ENCODE measurements around the gene FADS1. TPM values are rescaled to one million over a fixed set of nuclear protein-coding genes. Genes with fewer than 3 reads are reported as not detected.

Gene FADS1
- total RNA-seq, 1 experiment from 2014 or later = 61.5 TPM

- Histone ChIP-seq H3K36me3 (no peaks in the 10 kb centered on the region), H3K4me3 (no peak overlapping the region), H3K9me3 (replicated peaks) (no peaks in the 10 kb centered on the region)
Observed at GRCh38 chr11:61853698-61854169, 36.9 kb upstream of the FADS1 start.

GRCh38 chr11:61851900-61852295, 35.1 kb upstream of the FADS1 start:
- H3K4me1 ChIP-seq (replicated peaks) = no peaks in the 10 kb centered on the region
- no peaks in the 10 kb centered on the region for H3K9me3 ChIP-seq (replicated peaks)
- no peak overlapping the region for H3K4me3 ChIP-seq
- H3K27me3 ChIP-seq (replicated peaks) = no peaks in the 10 kb centered on the region
- no peak for DNase-seq (ENCODE audit: low read depth in 1 of 2, low spot score in 2 of 2)
- H3K36me3 ChIP-seq = no peaks in the 10 kb centered on the region
- no peak overlapping the region for H3K27ac ChIP-seq

More at GRCh38 chr11:61853698-61854169, 36.9 kb upstream of the FADS1 start:
- Histone ChIP-seq H3K27me3 (replicated peaks) (no peaks in the 10 kb centered on the region), H3K4me1 (replicated peaks) (no peaks in the 10 kb centered on the region), H3K27ac (no peak overlapping the region)
- DNase-seq (ENCODE audit: low read depth in 1 of 2, low spot score in 2 of 2) = no peak

GRCh38 chr11:61851113-61851899, 34.5 kb upstream of the FADS1 start:
- no peak overlapping the region for H3K27ac ChIP-seq
- no peak for DNase-seq (ENCODE audit: low read depth in 1 of 2, low spot score in 2 of 2)
- H3K36me3 ChIP-seq = no peaks in the 10 kb centered on the region
- H3K4me1 ChIP-seq (replicated peaks) = no peaks in the 10 kb centered on the region
- H3K27me3 ChIP-seq (replicated peaks) = no peaks in the 10 kb centered on the region
- no peak overlapping the region for H3K4me3 ChIP-seq
- H3K9me3 ChIP-seq (replicated peaks) = no peaks in the 10 kb centered on the region

GRCh38 chr11:61850687-61851086, 33.9 kb upstream of the FADS1 start:
- H3K4me1 ChIP-seq (replicated peaks) = no peaks in the 10 kb centered on the region
- no peak overlapping the region for H3K4me3 ChIP-seq
- no peaks in the 10 kb centered on the region for H3K9me3 ChIP-seq (replicated peaks)
- no peak for DNase-seq (ENCODE audit: low read depth in 1 of 2, low spot score in 2 of 2)
- no peak overlapping the region for H3K27ac ChIP-seq
- no peaks in the 10 kb centered on the region for H3K36me3 ChIP-seq
- no peaks in the 10 kb centered on the region for H3K27me3 ChIP-seq (replicated peaks)

- H3K36me3 ChIP-seq = no peaks in the 10 kb centered on the region
- no peaks in the 10 kb centered on the region for H3K4me1 ChIP-seq (replicated peaks)
- H3K4me3 ChIP-seq = no peak overlapping the region
Observed at GRCh38 chr11:61848631-61849030, 31.8 kb upstream of the FADS1 start.

GRCh38 chr11:61847914-61848581, 31.2 kb upstream of the FADS1 start:
- no peak overlapping the region for H3K4me3 ChIP-seq
- H3K4me1 ChIP-seq (replicated peaks) = no peaks in the 10 kb centered on the region
- H3K27ac ChIP-seq = no peak overlapping the region
- DNase-seq (ENCODE audit: low read depth in 1 of 2, low spot score in 2 of 2) = no peak
- no peaks in the 10 kb centered on the region for H3K9me3 ChIP-seq (replicated peaks)
- H3K36me3 ChIP-seq = no peaks in the 10 kb centered on the region
- no peaks in the 10 kb centered on the region for H3K27me3 ChIP-seq (replicated peaks)

More at GRCh38 chr11:61848631-61849030, 31.8 kb upstream of the FADS1 start:
- Histone ChIP-seq H3K9me3 (replicated peaks) (no peaks in the 10 kb centered on the region), H3K27ac (no peak overlapping the region), H3K27me3 (replicated peaks) (no peaks in the 10 kb centered on the region)
- DNase-seq (ENCODE audit: low read depth in 1 of 2, low spot score in 2 of 2) = no peak

GRCh38 chr11:61846362-61847020, 29.7 kb upstream of the FADS1 start:
- H3K27ac ChIP-seq = no peak overlapping the region
- no peaks in the 10 kb centered on the region for H3K9me3 ChIP-seq (replicated peaks)
- no peak for DNase-seq (ENCODE audit: low read depth in 1 of 2, low spot score in 2 of 2)
- H3K27me3 ChIP-seq (replicated peaks) = no peaks in the 10 kb centered on the region
- no peaks in the 10 kb centered on the region for H3K36me3 ChIP-seq
- H3K4me3 ChIP-seq = no peak overlapping the region
- no peaks in the 10 kb centered on the region for H3K4me1 ChIP-seq (replicated peaks)

GRCh38 chr11:61844909-61845565, 28.2 kb upstream of the FADS1 start:
- Histone ChIP-seq H3K36me3 (no peaks in the 10 kb centered on the region), H3K9me3 (replicated peaks) (no peaks in the 10 kb centered on the region), H3K27ac (no peak overlapping the region), H3K27me3 (replicated peaks) (no peaks in the 10 kb centered on the region), H3K4me3 (no peak overlapping the region), H3K4me1 (replicated peaks) (no peaks in the 10 kb centered on the region)
- no peak for DNase-seq (ENCODE audit: low read depth in 1 of 2, low spot score in 2 of 2)

GRCh38 chr11:61842528-61842820, 25.7 kb upstream of the FADS1 start:
- Histone ChIP-seq H3K36me3 (no peaks in the 10 kb centered on the region), H3K27me3 (replicated peaks) (no peaks in the 10 kb centered on the region), H3K4me3 (no peak overlapping the region), H3K9me3 (replicated peaks) (no peaks in the 10 kb centered on the region), H3K27ac (no peak overlapping the region), H3K4me1 (replicated peaks) (no peaks in the 10 kb centered on the region)
- no peak for DNase-seq (ENCODE audit: low read depth in 1 of 2, low spot score in 2 of 2)

- H3K36me3 ChIP-seq = no peaks in the 10 kb centered on the region
- no peak overlapping the region for H3K4me3 ChIP-seq
- H3K9me3 ChIP-seq (replicated peaks) = no peaks in the 10 kb centered on the region
- DNase-seq (ENCODE audit: low read depth in 1 of 2, low spot score in 2 of 2) = no peak
- no peaks in the 10 kb centered on the region for H3K4me1 ChIP-seq (replicated peaks)
- no peaks in the 10 kb centered on the region for H3K27me3 ChIP-seq (replicated peaks)
- no peak overlapping the region for H3K27ac ChIP-seq
Observed at GRCh38 chr11:61841636-61842527, 25.1 kb upstream of the FADS1 start.

- Histone ChIP-seq H3K9me3 (replicated peaks) (no peaks in the 10 kb centered on the region), H3K36me3 (no peaks in the 10 kb centered on the region), H3K4me1 (replicated peaks) (no peaks in the 10 kb centered on the region), H3K4me3 (no peak overlapping the region), H3K27ac (no peak overlapping the region), H3K27me3 (replicated peaks) (no peaks in the 10 kb centered on the region)
- no peak for DNase-seq (ENCODE audit: low read depth in 1 of 2, low spot score in 2 of 2)
Observed at GRCh38 chr11:61840371-61840770, 23.6 kb upstream of the FADS1 start.

- Histone ChIP-seq H3K4me3 (no peak overlapping the region), H3K36me3 (no peaks in the 10 kb centered on the region), H3K27me3 (replicated peaks) (no peaks in the 10 kb centered on the region), H3K27ac (no peak overlapping the region), H3K9me3 (replicated peaks) (no peaks in the 10 kb centered on the region), H3K4me1 (replicated peaks) (no peaks in the 10 kb centered on the region)
- no peak for DNase-seq (ENCODE audit: low read depth in 1 of 2, low spot score in 2 of 2)
Observed at GRCh38 chr11:61839742-61840141, 22.9 kb upstream of the FADS1 start.

- no peaks in the 10 kb centered on the region for H3K27me3 ChIP-seq (replicated peaks)
- H3K4me3 ChIP-seq = no peak overlapping the region
- DNase-seq (ENCODE audit: low read depth in 1 of 2, low spot score in 2 of 2) = no peak
- H3K9me3 ChIP-seq (replicated peaks) = no peaks in the 10 kb centered on the region
- H3K4me1 ChIP-seq (replicated peaks) = no peaks in the 10 kb centered on the region
- H3K27ac ChIP-seq = no peak overlapping the region
- H3K36me3 ChIP-seq = no peaks in the 10 kb centered on the region
Observed at GRCh38 chr11:61838921-61839320, 22.1 kb upstream of the FADS1 start.
